Globus pallidus (tissue), 1 donor: Measurements from ENCODE around the gene ECHDC3.

Experiments
- DNase-seq: peaks from one replicate; pipeline ENCODE4 v3.0.0-alpha.2; 2015; ENCODE audit warnings: low spot score

Gene ECHDC3

DNA sequence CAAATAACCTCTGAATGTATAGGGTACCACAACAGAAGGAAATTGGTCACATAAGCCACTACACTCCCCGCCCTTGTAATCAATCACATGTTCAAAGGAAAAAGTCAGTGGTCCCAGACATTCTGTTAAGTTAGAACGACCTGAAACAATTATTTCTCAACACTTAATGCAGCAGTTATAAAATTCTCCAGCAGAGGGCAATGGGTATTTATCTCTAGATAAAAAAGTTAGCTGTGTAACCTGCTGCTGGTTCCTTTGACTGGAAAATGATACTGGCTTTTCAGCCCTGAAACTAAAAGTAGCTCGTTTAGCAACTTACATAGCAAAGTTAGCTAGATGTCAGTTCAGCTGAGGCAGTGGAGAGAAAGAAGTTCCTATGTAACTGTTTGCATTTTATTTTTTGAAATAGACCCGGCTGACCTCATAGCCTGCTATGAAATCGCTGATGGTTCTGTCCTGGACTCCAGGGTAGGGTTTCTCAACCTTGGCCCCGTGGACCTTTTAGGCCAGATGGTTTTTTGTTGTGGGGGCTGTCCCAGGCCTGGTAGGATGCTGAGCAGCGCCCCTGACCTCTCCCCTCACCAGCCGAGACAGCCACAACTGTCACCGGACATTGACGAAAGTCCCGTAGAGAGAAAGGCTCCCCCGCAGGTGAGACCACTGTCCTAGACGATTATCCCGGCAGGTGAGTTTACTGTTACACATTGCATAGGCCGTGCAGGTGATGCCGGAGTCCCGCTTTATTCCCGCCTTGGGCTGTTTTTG is 40.8 kb downstream of the ECHDC3 start:
- peak; percentile 30 for DNase-seq

DNA sequence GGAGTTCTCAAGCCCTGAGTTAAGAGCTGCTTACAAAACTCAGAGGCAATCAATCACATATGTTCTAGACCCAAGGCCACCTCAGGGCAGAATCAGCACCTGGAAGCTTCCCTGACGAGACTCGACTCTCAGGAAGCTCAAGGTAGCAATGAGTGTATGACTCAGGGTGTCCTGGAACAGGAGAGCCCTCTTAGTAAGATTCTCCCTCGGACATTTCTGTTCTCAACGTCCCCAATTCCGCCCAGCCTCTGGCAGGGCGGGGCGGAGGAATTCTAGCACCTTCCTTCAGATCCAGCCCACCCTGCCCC is 41.3 kb downstream of the ECHDC3 start:
- DNase-seq: no peak

GRCh38 chr10:11787374-11787773 is 45.2 kb downstream of the ECHDC3 start:
- no peak for DNase-seq

- DNase-seq: no peak
Observed at GRCh38 chr10:11787846-11788245, 45.7 kb downstream of the ECHDC3 start.

DNA sequence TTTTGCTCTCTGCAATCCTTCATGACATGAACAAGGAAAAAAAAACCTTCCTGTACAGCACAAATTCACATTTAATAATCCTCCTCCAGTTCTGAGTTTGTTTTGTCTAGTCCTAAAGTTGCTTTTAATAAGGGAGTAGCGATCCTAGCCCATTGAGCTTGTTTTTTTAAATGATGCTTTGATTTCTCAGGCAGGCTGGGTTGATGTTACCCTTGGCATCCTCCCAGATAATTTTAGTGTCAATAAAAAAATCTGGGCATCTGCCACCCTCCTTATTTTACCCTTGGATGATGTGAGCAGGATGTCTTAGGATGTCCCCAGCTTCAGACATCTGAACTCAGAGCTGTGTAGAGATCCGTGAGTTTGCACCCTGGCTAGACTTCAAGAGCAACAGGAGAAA is 47.1 kb downstream of the ECHDC3 start:
- no peak for DNase-seq

DNA sequence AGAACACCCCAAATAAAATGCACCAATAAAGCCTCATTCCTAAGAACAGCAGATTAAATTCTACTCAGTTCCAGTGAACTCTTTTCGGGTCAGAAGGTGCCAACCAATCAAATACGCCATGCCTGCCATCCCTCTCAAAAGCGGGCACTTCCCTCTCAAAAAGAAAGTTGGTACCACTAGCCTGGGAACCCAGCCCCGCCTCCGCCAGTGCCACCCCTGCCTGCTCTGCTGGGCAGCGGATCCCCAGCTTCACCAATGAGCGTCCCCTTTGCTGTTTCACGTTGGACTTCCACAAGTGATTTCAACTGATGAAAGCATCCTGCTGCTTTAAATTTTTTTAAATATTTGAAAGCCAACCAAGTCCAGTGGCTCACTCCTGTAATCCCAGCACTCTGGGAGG is 47.8 kb downstream of the ECHDC3 start:
- no peak for DNase-seq

DNA sequence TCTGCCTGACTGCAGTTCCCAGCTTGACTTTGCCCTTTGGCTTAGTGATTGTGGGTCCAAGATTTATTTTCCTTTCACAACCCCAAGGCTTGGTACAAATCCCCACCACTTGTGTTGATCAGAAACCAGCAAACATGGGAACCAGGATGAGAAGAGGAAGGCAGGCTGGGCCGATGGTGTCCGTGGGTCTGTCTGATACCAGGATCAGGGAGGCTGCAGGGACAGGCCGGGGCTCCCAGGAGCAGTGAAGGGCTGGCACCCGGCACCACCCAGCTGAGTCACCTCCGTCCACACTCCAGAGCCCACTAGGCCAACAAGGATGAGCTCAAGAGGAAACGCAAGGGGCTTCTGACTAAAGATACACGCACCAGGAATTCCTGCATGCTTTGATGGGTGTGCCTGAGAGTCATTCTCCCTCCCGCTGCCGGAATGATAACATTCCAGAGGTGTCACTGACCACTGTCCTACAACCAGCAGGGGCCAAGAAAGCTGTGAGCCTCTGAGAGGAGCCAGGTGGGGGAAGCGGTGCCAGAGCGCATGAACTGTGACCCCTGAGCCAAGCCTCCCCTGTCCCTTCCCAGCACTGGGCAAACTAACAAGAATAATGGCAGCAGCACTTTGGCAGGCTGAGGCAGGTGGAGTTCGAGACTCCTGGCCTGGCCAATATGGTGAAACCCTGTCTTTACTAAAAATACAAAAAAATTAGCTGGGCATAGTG is 51.7 kb downstream of the ECHDC3 start:
- no peak for DNase-seq

- no peak for DNase-seq
Observed at GRCh38 chr10:11794566-11794965, 52.4 kb downstream of the ECHDC3 start.

- DNase-seq: no peak
Observed at GRCh38 chr10:11795101-11795920, 53.1 kb downstream of the ECHDC3 start.

- no peak for DNase-seq
Observed at GRCh38 chr10:11796474-11796873, 54.3 kb downstream of the ECHDC3 start.

GRCh38 chr10:11797281-11797680 is 55.1 kb downstream of the ECHDC3 start:
- no peak for DNase-seq

DNA sequence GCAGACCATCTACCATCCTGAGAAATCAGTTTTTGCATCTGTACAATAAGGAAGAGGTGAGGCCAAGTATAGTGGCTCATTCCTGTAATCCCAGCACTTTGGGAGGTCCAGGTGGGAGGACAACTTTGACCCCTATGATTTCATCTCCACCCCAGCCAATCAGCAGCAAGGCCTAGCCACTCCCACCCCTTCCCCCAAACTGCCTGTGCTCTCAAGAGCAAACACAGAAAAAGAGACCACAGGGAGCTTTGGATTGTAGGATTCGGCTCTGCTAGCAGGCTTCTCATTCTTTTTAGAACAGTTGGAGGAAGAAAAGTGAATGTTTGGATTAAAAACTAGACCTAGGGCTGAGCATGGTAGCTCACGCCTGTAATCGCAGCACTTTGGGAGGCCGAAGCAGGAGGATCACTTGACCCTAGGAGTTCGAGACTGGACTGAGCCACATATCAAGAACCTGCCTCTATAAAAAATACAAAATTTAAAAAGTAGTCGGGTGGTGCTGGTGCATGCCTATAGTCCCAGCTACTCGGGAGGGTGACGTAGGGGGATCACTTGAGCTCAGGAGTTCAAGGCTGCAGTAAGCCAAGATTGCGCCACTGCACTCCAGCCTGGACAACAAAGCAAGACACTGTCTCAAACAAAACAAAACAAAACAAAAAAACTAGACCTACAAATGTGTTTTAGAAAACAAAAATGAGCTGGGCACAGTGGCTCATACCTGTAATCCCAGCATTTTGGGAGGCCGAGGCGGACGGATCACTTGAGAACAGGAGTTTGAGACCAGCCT is 55.9 kb downstream of the ECHDC3 start:
- DNase-seq: no peak

DNA sequence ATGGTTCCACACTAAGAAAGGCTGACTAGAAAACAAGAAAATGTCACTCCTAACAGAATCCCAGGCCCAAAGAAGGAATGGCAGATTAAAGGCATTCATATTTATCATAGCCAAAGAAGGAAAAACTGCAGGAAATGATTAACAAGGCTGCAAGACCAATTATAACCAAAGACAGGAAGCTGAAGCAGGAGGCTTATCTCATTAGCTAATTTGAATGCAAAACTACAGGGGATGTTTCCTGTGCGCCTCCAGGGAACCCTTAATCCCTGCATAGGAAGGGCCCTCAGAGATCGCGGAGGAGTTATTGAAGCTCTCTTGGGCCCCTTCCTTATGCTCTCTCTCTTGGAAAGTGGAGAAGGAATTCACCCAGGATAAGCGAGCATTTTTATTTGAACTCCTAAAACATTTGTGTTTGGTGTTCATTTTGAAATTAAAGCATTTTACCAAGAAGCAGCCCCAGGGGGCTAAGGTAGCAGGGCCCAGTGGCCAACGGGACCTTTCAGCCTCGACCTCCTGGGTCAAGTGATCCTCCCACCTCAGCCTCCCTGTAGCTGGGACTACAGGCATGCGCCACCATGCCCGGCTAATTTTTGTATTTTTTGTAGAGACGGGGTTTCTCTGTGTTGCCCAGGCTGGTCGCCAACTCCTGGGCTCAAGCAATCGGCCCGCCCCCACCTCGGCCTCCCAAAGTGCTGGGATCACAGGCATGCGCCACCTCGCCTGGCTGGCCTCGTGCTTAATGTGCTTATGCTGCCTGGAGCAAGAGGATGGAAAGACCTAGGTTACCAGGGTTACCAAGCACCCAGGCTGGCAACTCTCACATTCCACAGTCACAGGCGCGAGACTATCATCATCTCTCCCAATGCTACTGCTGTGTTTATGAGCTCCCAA is 56.9 kb downstream of the ECHDC3 start:
- no peak for DNase-seq

DNA sequence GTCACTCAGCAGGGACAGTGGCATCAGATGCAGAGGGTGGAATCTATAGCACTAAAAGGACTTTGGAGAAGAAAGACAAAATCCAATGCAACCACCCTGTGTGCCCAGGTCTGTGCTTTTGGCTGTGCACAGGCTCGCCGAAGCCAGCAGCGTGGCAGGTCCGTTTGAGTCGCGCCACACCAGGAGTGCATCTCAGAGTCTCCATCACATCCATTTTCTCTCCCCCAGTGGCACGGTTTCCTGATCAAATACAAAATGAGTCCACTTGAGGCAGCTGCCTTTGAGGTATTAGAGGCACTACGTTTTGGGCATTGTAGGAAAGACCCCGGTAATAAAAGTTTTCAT is 57.5 kb downstream of the ECHDC3 start:
- no peak for DNase-seq

DNA sequence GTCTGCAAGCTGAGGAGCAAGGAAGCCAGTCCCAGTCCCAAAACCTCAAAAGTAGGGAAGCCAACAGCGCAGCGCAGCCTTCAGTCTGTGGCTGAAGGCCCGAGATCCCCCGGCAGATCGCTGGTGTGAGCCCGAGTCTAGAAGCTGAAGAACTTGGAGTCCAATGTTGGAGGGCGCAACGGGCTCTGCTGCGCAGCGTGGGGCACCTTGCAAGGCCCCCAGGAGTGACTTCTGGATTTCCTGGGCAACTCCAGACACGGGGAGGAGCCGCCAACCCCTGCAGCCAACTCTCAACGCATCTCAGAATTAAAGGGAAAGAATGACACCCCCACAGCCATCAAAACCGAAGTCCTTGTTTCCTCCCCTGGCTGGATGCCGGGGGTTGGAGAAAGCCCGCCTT is 62.2 kb downstream of the ECHDC3 start:
- DNase-seq: no peak

DNA sequence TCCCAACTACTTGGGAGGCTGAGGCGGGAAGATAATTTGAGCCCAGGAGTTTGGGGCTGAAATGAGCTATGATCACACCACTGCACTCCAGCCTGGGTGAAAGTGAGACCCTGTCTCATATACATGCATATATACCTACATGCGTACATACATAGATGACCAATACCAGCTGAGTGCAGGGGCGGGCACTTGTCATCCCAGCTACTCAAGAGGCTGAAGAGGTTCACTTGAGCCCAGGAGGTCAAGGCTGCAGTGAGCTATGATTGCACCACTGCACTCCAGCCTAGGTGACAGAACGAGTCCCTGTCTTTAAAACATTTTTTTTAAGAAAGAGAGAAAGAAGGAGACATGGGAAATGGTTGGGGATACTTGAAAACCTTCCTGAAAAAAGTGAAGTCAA is 63.6 kb downstream of the ECHDC3 start:
- no peak for DNase-seq

- no peak for DNase-seq
Observed at GRCh38 chr10:11806706-11807105, 64.5 kb downstream of the ECHDC3 start.

DNA sequence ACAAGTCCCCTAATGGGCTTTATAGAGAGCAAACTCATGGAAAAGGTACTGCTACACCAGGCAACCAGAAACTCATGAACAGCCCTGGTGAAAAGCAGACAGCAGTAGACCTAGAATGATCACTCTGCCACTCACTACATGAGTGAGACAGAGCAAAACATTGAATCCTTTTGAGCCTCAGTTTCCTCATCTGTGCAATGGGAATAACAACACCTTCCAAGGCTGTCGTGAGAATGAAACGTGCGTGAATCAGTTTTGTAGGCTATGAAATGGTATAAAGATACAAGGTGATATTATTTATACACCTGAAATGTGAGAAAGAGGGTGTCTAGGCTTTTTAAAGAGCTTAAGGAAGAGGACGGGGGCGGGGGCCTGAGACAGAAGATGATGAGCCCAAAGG is 66.6 kb downstream of the ECHDC3 start:
- DNase-seq: no peak

DNA sequence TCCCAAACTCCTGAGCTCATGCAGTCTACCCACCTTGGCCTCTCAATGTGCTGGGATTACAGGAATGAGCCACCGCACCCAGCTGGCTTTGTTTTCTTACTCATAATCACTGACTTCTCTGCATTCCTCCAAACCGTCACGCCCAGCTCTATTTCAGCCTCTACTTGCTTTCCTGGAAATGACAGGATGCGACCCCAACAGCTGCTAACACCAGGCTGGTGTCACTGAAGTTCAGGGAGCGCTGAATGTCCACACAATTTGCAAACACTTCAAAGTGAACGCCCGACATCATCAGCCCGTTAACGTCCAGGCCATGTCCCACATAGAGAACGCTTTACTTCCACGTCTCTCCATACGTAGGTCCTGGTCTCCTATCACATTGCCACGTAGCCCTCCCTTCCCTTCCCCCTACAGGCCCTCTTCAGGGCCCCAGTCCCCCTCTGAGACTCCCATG is 68.2 kb downstream of the ECHDC3 start:
- DNase-seq: no peak

DNA sequence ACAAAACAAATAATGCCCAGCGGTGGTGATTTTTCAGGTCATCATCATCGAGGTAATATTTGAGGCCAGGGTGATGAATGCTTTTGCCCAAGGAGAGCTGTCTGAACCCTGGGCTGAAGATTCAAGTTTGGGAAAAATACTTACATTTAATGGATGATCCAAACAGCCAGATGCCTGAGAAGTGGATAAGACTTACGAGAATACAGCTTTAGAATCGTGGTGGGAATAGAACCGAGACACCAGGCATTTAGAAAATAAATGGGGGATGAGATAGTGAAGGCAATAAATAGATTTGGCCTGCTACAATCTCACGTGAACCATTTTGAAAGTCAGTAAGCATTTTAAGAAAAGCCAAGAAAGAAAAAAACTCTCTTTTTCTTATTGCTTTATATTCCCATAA is 68.8 kb downstream of the ECHDC3 start:
- DNase-seq: no peak

GRCh38 chr10:11813177-11813576 is 71.0 kb downstream of the ECHDC3 start:
- DNase-seq: no peak
